Spleen (tissue), 11 donors: ENCODE data around the gene ANKRD28. TPM values are rescaled to one million over a fixed set of nuclear protein-coding genes. Genes with fewer than 3 reads are reported as not detected.

Experiments
- DNase-seq: peaks from one replicate; pipeline ENCODE4 v3.0.0-alpha.2; 2020
- H3K27ac ChIP-seq, 8 donors: fragments of 200-600 bp; sonication (generic) in 7 of 8; 1 replicate in 4 of 8; 2 replicates in 4 of 8; pipeline versions ENCODE4 v1.5.0 to v1.8.0; 2016 to 2021; ENCODE audit warnings: inconsistent platforms in 4 of 8, mild to moderate bottlenecking in 4 of 8, moderate library complexity in 1 of 8
- H3K27me3 ChIP-seq, 7 donors: fragments of 200-600 bp; sonication (generic) in 6 of 7; replicated peaks in 1 of 7; 1 replicate in 4 of 7; 2 replicates in 3 of 7; pipeline versions ENCODE4 v1.5.0 to v1.8.0; 2016 to 2021; ENCODE audit warnings: inconsistent platforms in 3 of 7, mild to moderate bottlenecking in 1 of 7
- H3K36me3 ChIP-seq, 6 donors: fragments of 200-600 bp; sonication (generic) in 5 of 6; 1 replicate in 4 of 6; 2 replicates in 2 of 6; pipeline versions ENCODE4 v1.5.0 to v1.8.0; 2016 to 2021; ENCODE audit warnings: inconsistent platforms in 2 of 6
- H3K4me1 ChIP-seq, 6 donors: fragments of 200-600 bp; sonication (generic) in 5 of 6; 1 replicate in 3 of 6; 2 replicates in 3 of 6; pipeline versions ENCODE4 v1.5.0 to v1.8.0; 2016 to 2021; ENCODE audit warnings: inconsistent platforms in 3 of 6
- H3K4me3 ChIP-seq, 8 donors: fragments of 200-600 bp; sonication (generic) in 7 of 8; 1 replicate in 4 of 8; 2 replicates in 4 of 8; pipeline versions ENCODE4 v1.5.0 to v1.8.0; 2016 to 2021; ENCODE audit warnings: inconsistent platforms in 4 of 8, mild to moderate bottlenecking in 4 of 8, moderate library complexity in 2 of 8
- H3K9me3 ChIP-seq, 8 donors: fragments of 200-600 bp; sonication (generic) in 7 of 8; 1 replicate in 4 of 8; 2 replicates in 4 of 8; pipeline versions ENCODE4 v1.5.0 to v1.8.0; 2016 to 2021; ENCODE audit warnings: inconsistent platforms in 4 of 8
- CTCF ChIP-seq, 11 experiments: fragments of 200-600 bp in 7 of 11; fragments of 450-650 bp in 4 of 11; sonication (generic) in 4 of 11; IDR thresholded peaks in 8 of 11; conservative IDR thresholded peaks in 3 of 11; 1 replicate in 7 of 11; 2 replicates in 4 of 11; pipeline versions ENCODE4 v1.4.0 to v1.8.0; 2016 to 2021; ENCODE audit warnings: antibody characterized with exemption in 11 of 11, inconsistent platforms in 4 of 11, mild to moderate bottlenecking in 1 of 11
- POLR2A ChIP-seq, 3 donors: fragments of 450-650 bp; IDR thresholded peaks; one replicate each; pipeline ENCODE4 v1.5.1; 2017; ENCODE audit warnings: antibody characterized with exemption in 3 of 3, mild to moderate bottlenecking in 1 of 3
- POLR2AphosphoS5 ChIP-seq, 3 donors: sonication (generic); formaldehyde crosslinking; IDR thresholded peaks; one replicate each; pipeline ENCODE4 v1.5.1; 2017; ENCODE audit warnings: antibody characterized with exemption in 3 of 3
- WGBS, 5 donors: extraction: QIAGEN DNeasy Blood & Tissue Kit in 3 of 5; methylation state at CpG; one replicate each; pipeline versions ENCODE4 v1.1.5 to v1.1.7; 2013 to 2018; 5-methylcytosine and 5-hydroxymethylcytosine counted together
- intact Hi-C: fragments of 100-400 bp; cut with DNase I; formaldehyde crosslinking; loops from one replicate; pipeline ENCODE4 v1.15.0; 2023; ENCODE audit warnings: low total_unique reads
- polyA plus RNA-seq, 3 donors: library from polyadenylated mRNA; stranded (reverse); fragments of 200-250 nt; gene quantifications; one replicate each; pipeline ENCODE4 v1.2.1, GENCODE V29; 2013
- total RNA-seq, 7 donors: library from RNA; depleted of rRNA in 3 of 7; stranded (reverse); fragments of >200 nt in 3 of 7; fragmentation: NEBNext Ultra II Directional in 4 of 7; extraction: Animal tissue kit (Norgen Biotek cat#: 25700) in 4 of 7; gene quantifications; one replicate each; pipeline versions ENCODE4 v1.1.0 to v1.2.1, GENCODE V29; 2016 to 2021
- donor health status: healthy with polysubstance abuse.
- donor health status: DM: no; HTN: no; CAD: no; lungs with moderate emphysema.
- donor health status: DM: no; HTN: no; CAD: no.
- donor health status: Bipolar disorder and iron deficiency.
- donor health status: healthy.
- donor health status: DM: no; HTN: no; CAD: no.
- donor health status: DM: yes; HTN: yes; CAD: no.

ANKRD28 gene
- total and polyA plus RNA-seq, 10 donors: 5.3 to 68.6 (median 42.2) TPM

DNA sequence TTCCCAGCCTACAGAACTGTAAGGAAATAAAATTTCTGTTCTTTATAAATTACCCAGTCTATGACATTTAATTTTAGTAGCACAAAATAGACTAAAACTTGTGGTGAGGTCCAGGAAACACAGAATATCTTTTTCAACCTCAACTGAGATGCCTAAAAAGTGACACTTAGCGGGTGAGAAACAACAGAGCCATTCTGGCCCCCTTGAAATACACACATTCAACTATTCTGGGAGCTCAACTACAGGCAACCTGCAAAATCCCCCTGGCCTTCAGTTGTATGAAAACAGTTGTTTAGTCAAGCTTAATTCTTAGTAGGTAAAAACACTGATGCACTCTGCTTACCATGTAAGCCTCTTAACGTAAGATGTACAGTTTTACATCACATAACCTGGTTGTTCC lies 66.8 kb downstream of the ANKRD28 start:
- no peaks in the 10 kb centered on the region for H3K9me3 ChIP-seq
- intact Hi-C loops: no loop called here
- no peak overlapping the region for H3K4me3 ChIP-seq
- no peaks in the 10 kb centered on the region for H3K4me1 ChIP-seq
- peaks cover 0 to 85% (median 17%) of the 10 kb centered on the region in 6 donors for H3K36me3 ChIP-seq
- no peak for DNase-seq
- no peak for TF ChIP-seq POLR2AphosphoS5 (IDR thresholded peaks at IDR 0.05)
- TF ChIP-seq POLR2A (IDR thresholded peaks at IDR 0.05): no peak
- TF ChIP-seq CTCF (IDR thresholded peaks at IDR 0.05 in 8 of 11, conservative IDR thresholded peaks at IDR 0.05 in 3 of 11): no peak
- 90 to 100% (median 96%) methylated on average over 2 of the region's 2 CpGs for WGBS, 5 donors
- H3K27ac ChIP-seq: no peak overlapping the region
- H3K27me3 ChIP-seq: no peaks in the 10 kb centered on the region

- Histone ChIP-seq H3K4me1 (no peaks in the 10 kb centered on the region), H3K36me3 (peaks cover 0 to 80% (median 10%) of the 10 kb centered on the region in 6 donors), H3K4me3 (no peak overlapping the region), H3K9me3 (no peaks in the 10 kb centered on the region), H3K27ac (no peak overlapping the region), H3K27me3 (no peaks in the 10 kb centered on the region)
- TF ChIP-seq POLR2AphosphoS5 (IDR thresholded peaks at IDR 0.05): no peak
- DNase-seq: no peak
- intact Hi-C loops: no loop called here
These were observed 69.0 kb downstream of the ANKRD28 start for GRCh38 chr3:15728766-15729165.

DNA sequence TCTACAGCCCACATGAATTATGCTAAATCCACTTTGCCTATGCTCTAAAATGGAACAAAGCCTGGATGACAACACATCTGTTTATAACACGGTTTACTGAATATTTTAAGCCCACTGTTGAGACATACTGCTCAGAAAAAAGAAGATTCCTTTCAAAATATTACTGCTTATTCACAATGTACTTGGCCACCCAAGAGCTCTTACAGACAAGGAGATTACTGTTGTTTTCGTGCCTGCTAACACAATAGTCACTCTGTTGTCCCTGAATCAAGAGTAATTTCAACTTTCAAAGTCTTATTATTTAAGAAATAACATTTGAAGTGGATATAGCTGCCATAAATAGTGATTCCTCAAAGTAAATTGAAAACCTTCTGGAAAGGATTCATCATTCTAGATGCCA lies 70.9 kb downstream of the ANKRD28 start:
- no peak for TF ChIP-seq POLR2AphosphoS5 (IDR thresholded peaks at IDR 0.05)
- TF ChIP-seq CTCF (IDR thresholded peaks at IDR 0.05 in 8 of 11, conservative IDR thresholded peaks at IDR 0.05 in 3 of 11): no peak
- no peak for TF ChIP-seq POLR2A (IDR thresholded peaks at IDR 0.05)
- DNase-seq: no peak
- intact Hi-C loops: no loop called here

GRCh38 chr3:15726043-15726442 lies 71.7 kb downstream of the ANKRD28 start:
- Histone ChIP-seq H3K36me3 (peaks cover 0 to 82% (median 18%) of the 10 kb centered on the region in 6 donors), H3K4me1 (no peaks in the 10 kb centered on the region), H3K4me3 (no peak overlapping the region), H3K27me3 (no peaks in the 10 kb centered on the region), H3K27ac (no peak overlapping the region), H3K9me3 (no peaks in the 10 kb centered on the region)
- TF ChIP-seq POLR2AphosphoS5 (IDR thresholded peaks at IDR 0.05) (no peak), CTCF (IDR thresholded peaks at IDR 0.05 in 8 of 11, conservative IDR thresholded peaks at IDR 0.05 in 3 of 11) (no peak), POLR2A (IDR thresholded peaks at IDR 0.05) (no peak)
- intact Hi-C loops: no loop called here
- no peak for DNase-seq
- WGBS, 5 donors: 60 to 77% (median 73%) methylated on average over 2 of the region's 2 CpGs

More for the DNA sequence above, 70.9 kb downstream of the ANKRD28 start:
- no peaks in the 10 kb centered on the region for H3K27me3 ChIP-seq
- no peaks in the 10 kb centered on the region for H3K4me1 ChIP-seq
- 92 to 96% (median 94%) methylated on average over 2 of the region's 2 CpGs for WGBS, 5 donors
- H3K4me3 ChIP-seq: no peak overlapping the region
- H3K36me3 ChIP-seq: peaks cover 0 to 80% (median 15%) of the 10 kb centered on the region in 6 donors
- no peak overlapping the region for H3K27ac ChIP-seq
- no peaks in the 10 kb centered on the region for H3K9me3 ChIP-seq

DNA sequence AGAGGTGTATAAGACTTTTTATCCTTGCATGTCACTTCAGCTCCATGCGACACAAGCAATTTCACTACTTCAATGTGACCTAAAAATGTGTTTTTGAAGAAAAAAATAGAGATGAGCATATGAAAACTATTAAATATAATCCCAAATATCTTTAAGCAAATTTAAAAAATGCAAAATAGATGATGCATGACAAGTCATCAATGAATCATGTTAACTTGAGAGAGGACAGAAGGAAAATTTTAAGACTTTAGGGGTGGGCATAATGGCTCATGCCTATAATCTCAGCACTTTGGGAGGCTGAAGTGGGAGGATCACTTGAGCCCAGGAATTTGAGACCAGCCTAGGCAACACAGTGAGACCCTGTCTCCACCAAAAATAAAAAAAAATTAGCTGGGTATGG lies 73.3 kb downstream of the ANKRD28 start:
- TF ChIP-seq POLR2A (IDR thresholded peaks at IDR 0.05) (no peak), POLR2AphosphoS5 (IDR thresholded peaks at IDR 0.05) (no peak), CTCF (IDR thresholded peaks at IDR 0.05 in 8 of 11, conservative IDR thresholded peaks at IDR 0.05 in 3 of 11) (no peak)
- H3K27me3 ChIP-seq: no peaks in the 10 kb centered on the region
- peaks cover 0 to 86% (median 19%) of the 10 kb centered on the region in 6 donors for H3K36me3 ChIP-seq
- WGBS, 5 donors: 94 to 100% (median 98%) methylated on average over 1 of the region's 1 CpG
- no peaks in the 10 kb centered on the region for H3K9me3 ChIP-seq
- H3K4me3 ChIP-seq: no peak overlapping the region
- no peak overlapping the region for H3K27ac ChIP-seq
- no peak for DNase-seq
- no peaks in the 10 kb centered on the region for H3K4me1 ChIP-seq
- intact Hi-C loops: no loop called here
